Fibroblast of the aortic adventitia (primary cell): Measurements from ENCODE around the gene FAM72A. TPM values are rescaled to one million over a fixed set of nuclear protein-coding genes. Genes with fewer than 3 reads are reported as not detected.

Experiments
- DNase-seq: peaks from one replicate; pipeline ENCODE4 v3.0.0-alpha.2; 2010; ENCODE audit warnings: low read depth
- H3K4me3 ChIP-seq: 2 replicates; pipeline ENCODE4 v1.5.1; 2011; ENCODE audit warnings: low read depth, mild to moderate bottlenecking, control low read depth, low read length, moderate library complexity
- total RNA-seq: library from RNA; depleted of rRNA; stranded (reverse); fragments of >200 nt; gene quantifications from 2 replicates; pipeline ENCODE4 v1.2.3, GENCODE V29; 2012; ENCODE audit warnings: low replicate concordance
- TF ChIP-seq, protein P1 (sequence below): IDR thresholded peaks from 2 replicates; pipeline ENCODE4 v1.5.1; 2011; ENCODE audit warnings: mild to moderate bottlenecking, low read length, control low read depth, inconsistent platforms; ENCODE audit not compliant: insufficient read depth

Gene FAM72A
- total RNA-seq, 1 donor, result 4.8 TPM

DNA sequence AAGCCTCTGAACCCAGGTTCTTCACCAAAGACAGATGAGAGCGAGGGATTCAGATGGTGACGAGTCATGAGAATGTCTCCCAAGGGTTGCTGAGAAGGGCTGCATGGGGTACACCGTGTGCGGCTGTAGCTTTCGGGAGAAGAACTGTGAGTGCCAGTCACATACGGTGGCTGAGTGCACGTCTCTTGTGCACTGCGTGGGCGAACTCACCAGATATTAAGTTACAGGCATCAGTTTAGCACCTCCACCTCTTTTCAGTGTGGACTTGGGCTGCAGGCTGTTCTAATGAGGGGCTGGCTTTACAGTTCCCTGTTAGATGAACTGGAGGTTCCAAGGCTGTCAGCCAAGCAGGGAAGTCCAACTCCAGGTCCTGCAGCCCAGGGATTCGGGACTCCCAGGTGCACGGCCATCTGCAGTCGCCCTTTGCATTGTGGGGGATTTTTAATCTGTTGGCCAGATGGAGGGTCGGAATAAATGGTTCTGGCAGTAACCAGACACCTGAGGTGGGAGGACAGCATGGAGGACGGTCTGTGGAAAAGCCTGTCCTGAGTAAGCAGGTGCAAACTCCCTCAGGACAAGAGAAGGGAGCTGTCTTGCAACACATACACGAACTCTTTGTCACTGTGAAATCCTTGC is 59.0 kb downstream of the FAM72A start:
- no peak for DNase-seq
- H3K4me3 ChIP-seq, result no peak overlapping the region
- TF ChIP-seq, protein P1, sequence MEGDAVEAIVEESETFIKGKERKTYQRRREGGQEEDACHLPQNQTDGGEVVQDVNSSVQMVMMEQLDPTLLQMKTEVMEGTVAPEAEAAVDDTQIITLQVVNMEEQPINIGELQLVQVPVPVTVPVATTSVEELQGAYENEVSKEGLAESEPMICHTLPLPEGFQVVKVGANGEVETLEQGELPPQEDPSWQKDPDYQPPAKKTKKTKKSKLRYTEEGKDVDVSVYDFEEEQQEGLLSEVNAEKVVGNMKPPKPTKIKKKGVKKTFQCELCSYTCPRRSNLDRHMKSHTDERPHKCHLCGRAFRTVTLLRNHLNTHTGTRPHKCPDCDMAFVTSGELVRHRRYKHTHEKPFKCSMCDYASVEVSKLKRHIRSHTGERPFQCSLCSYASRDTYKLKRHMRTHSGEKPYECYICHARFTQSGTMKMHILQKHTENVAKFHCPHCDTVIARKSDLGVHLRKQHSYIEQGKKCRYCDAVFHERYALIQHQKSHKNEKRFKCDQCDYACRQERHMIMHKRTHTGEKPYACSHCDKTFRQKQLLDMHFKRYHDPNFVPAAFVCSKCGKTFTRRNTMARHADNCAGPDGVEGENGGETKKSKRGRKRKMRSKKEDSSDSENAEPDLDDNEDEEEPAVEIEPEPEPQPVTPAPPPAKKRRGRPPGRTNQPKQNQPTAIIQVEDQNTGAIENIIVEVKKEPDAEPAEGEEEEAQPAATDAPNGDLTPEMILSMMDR, result no peak

DNA sequence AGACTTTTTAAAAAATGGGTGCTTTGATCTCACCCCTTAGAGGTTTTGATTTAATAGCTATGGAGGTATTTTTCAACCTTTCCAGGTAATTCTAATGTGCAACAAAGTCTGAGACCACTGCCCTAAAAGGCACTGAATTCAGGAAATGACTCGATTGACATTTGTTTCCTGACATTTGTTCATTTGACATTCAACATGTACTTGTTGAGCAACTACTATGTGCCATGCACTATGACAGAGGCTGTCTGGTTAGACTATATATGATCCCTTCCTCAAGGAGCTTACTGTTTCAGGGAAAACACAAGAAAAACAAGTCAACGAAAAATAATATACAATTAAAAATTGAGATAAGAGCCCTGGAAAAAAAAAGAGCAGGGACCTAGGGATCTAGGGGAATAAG is 59.9 kb downstream of the FAM72A start:
- DNase-seq, result no peak
- no peak overlapping the region for H3K4me3 ChIP-seq
- TF ChIP-seq, protein P1, result no peak

- TF ChIP-seq, protein P1, result no peak
- no peak overlapping the region for H3K4me3 ChIP-seq
- no peak for DNase-seq
Observed at GRCh38 chr1:206142011-206142410, 60.6 kb downstream of the FAM72A start.

DNA sequence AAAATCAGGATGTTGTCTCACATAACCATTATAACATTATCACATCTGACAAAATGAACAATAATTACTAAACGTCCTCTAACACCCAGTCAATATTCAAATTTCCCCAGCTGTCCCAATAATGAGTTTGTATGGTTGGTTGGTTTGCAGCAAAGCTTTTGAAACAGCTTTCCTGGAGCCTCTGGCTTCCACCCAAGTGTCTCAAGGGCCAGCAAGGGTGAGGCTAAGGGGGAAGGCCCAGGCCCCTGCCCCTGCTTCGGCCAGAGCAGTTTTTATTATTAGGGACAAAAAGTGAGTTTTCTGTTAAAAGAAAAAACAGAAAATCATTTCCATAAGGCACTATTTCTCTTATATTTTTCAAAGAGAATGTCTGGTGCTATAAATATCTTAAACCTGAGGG is 66.4 kb downstream of the FAM72A start:
- TF ChIP-seq, protein P1, result no peak
- H3K4me3 ChIP-seq, result no peak overlapping the region
- DNase-seq, result no peak

Other genes starting within 250 kb of the FAM72A start
- gene RAB7B, start 199.4 kb downstream of the FAM72A start, total RNA-seq, result 4.3 and 7.4 TPM in 2 replicates
- not detected in 2 replicates for gene CTSE, start 178.9 kb downstream of the FAM72A start, total RNA-seq
- gene RHEX, start 149.7 kb downstream of the FAM72A start, total RNA-seq, result not detected in 2 replicates
- not detected in 2 replicates for gene AVPR1B, start 85.5 kb downstream of the FAM72A start, total RNA-seq
- gene SRGAP2, start 702 bp upstream of the FAM72A start, total RNA-seq, result 38.5 and 67.8 TPM in 2 replicates